HG02759 (cell line): Measurements from ENCODE around the gene ADPRHL1.

Source experiments
- ATAC-seq: cut with Tn5 transposase; IDR thresholded peaks from one replicate; pipeline ENCODE4 v1.9.1; 2021; ENCODE audit warnings: mild to moderate bottlenecking, moderate library complexity; ENCODE audit not compliant: unreplicated experiment

Gene ADPRHL1

DNA sequence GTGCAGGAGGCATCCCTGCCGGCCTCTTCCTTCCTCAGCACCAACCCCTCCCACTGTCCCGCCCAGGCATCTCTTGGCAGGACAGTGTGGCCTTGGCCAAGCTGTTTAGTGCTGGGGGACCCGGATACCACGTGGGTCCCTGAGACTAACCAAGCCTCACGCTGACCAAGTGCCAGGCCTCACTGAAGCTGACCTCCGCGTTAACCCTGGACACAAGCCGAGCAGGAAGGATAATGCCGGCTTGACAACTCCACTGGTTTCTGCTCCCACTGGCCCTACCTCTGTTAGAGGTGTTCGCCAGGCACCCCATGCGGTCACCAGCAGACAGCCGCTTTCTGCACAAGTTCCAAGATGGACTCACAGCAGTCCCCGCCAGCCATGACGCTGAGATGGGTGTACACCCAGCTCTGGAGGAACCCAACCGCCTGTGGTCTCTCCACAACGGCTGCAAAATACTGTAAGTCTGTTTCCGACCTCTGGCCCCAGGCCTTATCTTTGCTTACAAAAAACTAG is 101.7 kb downstream of the ADPRHL1 start:
- ATAC-seq = no peak

DNA sequence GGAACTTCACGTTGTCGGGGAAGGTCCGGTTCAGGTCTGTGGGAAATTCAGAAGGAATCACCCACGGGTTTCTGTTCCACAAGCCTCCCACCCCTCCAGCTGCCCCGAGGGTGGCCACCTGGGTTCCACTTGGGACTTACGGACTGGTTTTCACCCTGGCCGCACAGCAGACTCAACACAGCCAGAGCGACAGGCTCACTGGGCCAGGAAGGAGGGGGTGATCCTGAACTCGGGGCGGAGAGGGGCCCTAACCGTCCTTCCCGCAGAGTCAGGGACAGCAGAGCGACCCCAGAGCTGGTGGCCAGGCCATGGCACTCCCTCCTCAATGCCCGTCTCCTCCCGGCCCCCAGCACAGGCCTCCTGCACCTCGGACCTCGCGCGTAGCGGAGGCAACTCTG is 102.4 kb downstream of the ADPRHL1 start:
- no peak for ATAC-seq

DNA sequence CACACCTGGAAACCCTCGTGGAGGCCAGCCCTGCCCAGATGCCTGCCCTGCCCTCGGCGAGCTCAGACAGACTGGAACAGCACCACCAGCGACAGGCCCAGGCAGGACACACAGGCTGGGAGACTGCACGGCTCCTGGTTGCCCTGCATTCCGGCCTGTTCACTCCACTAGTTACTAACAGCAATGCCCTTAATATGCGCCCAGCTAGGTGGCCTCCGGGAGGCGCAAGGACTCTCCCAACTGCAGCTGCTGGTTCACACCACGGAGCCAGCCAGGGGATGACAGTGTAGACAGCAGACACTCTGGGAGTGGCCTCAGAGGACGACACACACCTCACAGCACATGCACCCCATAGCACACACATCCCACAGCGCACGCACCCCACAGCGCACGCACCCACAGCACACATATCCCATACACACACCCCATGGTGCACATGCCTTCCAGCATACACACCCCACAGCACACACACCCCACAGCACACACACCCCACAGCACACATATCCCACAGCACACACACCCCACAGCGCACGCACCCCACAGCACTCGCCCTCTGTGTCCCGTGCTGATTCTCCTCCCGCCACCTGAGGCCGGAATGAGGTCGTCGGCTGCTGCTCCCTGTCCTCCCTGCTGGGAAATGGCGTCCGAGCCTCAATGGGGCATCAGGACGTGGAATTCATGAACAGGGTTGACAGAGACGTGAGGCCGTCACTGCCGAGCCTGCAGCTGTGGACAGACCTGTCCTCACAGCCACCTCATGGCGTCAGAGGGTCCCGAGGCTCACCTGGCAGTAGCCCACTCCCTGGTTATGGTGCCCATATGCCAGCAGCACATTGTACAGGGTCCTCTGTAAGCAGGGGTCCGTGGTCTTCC is 103.0 kb downstream of the ADPRHL1 start:
- ATAC-seq = no peak
